Kasumi-1 (cell line): ENCODE results near the gene TAS1R3.

Source experiments
- DNase-seq, 2 experiments: peaks; one replicate each; lab custom pipeline; 2025; lab: John Stamatoyannopoulos, UW

Gene TAS1R3

GRCh38 chr1:1331068-1331965, at the start of gene TAS1R3:
Gene TAS1R3 (plus strand): TSS chr1:1331280. CDS start chr1:1331346, 66 bp downstream.
- no peak for DNase-seq

GRCh38 chr1:1281533-1282321, 49.4 kb upstream of the TAS1R3 start:
- DNase-seq: no peak

DNA sequence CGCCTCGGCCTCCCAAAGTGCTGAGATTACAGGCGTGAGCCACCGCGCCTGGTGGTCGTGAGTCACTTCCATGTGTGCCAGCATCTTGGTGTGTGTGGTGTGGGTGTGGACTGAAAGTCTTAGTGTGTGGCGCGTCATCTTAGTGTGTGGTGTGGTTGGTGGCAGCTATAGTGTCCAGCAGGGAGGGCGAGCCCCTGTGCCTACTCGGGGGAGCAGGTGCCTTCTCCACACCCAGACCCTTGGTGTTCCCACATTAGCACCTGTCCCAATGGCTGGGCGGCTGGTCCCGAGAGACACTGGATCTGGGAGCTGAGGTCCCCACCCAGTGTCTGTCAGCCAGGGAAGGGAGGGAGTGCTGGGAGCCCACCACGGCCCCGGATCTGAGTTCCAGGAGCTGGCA, 48.1 kb upstream of the TAS1R3 start:
- no peak for DNase-seq

GRCh38 chr1:1283821-1284220, 47.3 kb upstream of the TAS1R3 start:
- no peak for DNase-seq

DNA sequence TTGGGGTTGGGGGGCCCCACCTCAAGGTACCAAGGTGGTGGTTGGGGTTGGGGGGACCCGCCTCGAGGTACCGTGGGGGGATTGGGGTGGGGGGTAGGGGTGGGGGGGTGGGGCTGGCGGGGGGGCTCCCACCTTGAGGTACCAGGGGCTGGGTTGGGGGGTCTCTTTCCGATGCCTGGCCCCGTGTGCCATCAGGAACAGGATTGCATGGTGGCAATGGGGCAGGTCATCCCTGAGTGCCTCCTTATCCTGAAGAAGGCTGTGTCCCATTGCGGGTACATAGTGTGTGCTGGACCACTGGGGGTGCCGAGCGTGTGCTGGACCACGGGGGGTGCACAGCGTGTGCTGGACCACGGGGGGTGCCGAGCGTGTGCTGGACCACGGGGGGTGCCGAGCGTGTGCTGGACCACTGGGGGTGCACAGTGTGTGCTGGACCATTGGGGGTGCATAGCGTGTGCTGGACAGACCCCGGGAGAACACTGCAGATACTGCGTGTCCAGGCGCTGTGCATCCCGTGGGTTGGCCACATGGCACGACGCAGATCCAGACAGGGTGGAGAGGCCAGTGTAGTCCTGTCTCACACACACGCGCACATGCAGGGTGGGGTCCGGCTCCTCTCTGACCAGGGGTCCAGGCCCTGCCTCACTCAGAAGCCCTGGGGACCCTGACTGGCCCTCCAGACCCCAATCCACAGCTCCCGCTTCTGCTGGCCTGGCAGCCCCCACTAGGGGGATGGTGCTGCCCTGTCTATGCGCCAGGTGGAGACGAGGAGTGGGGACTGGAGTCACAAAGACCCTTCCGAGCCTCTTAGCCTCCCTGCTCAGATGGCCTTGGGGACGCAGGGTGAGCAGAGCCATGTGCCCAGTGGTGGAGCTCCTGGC, 46.6 kb upstream of the TAS1R3 start:
- no peak for DNase-seq

GRCh38 chr1:1285102-1285571, 45.9 kb upstream of the TAS1R3 start:
- DNase-seq: no peak

GRCh38 chr1:1285611-1286311, 45.3 kb upstream of the TAS1R3 start:
- DNase-seq: no peak

DNA sequence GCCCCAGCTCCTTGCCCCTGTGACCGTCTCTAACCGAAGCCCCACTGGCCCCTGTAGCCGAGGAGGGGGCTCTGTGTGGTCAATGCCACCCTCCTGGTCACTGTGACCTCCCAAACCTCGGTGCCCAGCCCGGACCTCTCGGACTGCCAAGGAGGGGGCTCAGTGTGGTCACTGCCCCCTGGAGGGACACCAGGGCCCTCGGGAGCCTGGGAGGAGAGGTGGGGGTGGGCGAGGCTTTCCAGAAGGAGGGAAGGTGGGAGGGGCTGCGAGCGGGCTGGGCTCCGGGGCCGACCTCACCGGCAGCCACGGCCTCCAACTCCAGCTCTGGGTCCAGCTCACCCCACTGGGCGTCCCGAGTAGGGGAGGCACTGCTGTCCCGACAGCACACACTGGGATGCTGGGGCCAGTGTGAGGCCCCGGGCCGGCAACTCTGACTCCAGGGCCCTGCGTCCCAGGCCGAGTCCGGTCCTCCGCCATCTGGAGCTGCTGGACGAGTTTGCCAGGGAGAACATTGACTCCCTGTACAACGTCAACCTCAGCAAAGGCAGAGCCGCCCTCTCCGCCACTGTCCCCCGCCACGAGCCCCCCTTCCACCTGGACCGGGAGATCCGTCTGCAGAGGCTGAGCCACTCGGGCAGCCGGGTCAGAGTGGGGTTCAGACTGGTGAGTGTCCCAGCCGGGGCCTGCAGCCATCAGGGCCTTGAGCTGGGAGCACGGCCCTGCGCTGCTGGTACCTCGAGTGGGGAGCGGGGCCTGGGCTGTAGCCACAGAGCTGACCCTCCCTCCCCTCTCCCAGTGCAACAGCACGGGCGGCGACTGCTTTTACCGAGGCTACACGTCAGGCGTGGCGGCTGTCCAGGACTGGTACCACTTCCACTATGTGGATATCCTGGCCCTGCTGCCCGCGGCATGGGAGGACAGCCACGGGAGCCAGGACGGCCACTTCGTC, 44.5 kb upstream of the TAS1R3 start:
- DNase-seq: no peak

GRCh38 chr1:1287288-1288110, 43.6 kb upstream of the TAS1R3 start:
- DNase-seq: no peak

DNA sequence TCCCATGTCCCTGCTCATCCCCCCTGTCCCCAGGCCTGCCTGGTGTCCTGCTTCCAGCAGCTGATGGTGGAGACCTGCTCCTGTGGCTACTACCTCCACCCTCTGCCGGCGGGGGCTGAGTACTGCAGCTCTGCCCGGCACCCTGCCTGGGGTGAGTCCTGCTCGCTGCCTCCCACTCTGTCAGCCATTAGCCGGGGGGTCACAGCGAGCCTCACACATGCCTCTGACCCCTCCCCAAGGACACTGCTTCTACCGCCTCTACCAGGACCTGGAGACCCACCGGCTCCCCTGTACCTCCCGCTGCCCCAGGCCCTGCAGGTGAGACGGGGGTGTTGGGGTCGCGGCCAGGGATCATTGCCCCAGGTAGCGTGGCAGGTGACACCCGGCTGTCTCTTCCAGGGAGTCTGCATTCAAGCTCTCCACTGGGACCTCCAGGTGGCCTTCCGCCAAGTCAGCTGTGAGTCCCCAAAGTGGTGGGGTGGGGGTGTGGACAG, 40.8 kb upstream of the TAS1R3 start:
- peak; percentile 39 to 61 for DNase-seq

DNA sequence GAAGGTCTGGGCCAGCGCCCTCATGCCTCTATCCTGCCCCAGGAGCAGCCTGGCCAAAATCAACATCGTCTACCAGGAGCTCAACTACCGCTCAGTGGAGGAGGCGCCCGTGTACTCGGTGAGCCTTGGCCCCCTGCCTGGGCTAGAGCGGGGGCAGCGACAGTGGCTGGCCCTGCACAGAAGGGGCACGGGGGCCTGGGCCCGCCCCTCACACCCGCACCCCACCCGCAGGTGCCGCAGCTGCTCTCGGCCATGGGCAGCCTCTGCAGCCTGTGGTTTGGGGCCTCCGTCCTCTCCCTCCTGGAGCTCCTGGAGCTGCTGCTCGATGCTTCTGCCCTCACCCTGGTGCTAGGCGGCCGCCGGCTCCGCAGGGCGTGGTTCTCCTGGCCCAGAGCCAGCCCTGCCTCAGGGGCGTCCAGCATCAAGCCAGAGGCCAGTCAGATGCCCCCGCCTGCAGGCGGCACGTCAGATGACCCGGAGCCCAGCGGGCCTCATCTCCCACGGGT, 40.0 kb upstream of the TAS1R3 start:
- no peak for DNase-seq

DNA sequence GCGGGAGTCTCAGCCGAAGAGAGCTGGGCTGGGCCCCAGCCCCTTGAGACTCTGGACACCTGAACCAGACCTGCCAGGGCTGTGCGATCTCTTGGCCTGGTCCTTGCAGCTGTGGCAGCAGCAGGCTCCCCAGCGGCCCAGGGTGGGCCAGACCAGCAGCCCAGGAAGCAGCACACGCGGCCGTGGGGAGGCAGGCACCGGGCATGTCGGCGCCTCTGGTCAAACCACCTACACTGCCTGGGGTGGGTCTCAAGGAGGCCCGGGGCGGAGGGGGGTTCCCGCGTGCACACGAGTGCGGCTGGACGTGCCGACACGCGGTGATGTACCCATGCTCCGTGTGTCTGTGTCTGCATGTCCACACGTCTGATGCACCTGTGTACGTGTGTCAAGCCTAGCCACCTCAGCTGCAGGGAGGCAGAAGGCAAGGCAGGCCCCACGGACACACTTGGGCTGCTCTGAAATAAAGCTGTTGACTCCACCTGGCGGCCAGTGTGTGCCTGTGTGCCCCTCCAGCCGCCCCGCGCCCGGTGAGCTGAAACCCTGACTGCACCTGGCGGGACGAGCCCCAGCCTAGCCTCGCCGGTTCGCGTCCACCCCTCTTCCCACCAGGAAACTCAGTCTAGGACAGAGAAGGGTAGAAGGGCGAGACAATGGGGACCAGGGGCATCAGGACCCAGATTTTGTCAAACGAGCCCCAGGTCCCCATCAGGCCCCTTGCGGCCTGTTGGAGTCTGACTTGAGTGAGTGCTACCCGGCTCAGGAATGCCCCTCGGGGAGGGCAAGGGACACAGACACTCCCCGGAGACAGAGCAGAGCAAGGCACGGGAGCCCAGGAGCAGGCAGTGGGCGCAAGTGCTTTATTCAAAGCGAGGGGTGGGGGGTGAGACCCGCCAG, 39.3 kb upstream of the TAS1R3 start:
- DNase-seq: peak; percentile 50 to 71

GRCh38 chr1:1292442-1292779, 38.7 kb upstream of the TAS1R3 start:
- no peak for DNase-seq

DNA sequence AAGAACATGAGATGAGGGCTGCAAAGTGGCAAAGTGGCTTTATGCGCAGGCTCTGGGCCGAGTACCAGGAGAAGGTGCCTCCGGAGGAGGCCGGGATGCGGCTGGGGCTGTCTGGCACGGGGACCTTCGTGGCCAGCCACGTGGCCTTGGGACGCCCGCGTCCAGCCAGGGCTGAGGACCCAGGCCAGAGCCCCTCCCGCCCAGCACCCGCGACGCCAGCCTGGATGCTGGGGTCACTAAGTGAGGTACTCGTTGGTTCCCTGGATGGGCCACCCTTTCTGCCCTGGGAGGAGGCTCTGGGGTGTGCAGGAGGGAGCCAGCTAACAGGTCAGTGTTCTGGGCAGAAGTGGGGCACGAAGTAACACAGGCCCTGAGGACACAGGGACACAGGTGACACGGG, 38.2 kb upstream of the TAS1R3 start:
- DNase-seq: no peak

- no peak for DNase-seq
These were observed 37.5 kb upstream of the TAS1R3 start for GRCh38 chr1:1293263-1294249.

DNA sequence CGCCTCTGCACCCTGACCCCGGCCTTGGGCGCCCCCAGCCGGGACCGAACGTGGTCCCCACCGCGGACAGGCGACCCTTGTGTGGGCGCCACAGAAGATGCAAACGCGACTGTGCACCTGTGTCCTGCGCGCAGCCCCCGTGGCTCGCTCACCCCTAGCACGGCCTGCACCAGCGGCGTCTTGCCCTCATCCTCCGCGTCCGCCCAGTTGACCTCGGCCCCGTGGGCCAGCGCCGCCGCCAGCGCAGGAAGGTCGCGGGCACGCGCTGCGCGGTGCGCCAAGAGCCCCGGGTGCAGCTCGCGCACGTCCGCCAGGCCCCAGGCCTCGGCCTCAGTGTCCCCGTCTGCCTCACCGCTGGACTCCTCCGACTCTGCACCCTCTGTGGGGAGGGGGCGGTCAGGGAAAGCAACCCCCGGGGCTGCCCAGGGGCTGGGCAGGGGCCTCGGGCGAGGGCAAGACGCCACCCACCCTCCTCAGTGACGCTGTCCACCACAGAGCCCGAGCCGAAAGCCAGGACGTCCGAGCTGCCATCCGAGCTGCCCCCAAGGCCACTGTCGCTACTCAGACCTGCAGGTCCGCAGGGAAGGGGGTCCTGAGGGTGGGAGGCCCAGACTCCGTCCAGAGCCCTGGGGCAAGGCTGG, 36.7 kb upstream of the TAS1R3 start:
- no peak for DNase-seq
